ENCODE measurements around the gene ATXN1.
A peak's percentile ranks its signal among the peaks of the same experiment; 100 is the strongest.

The ATXN1 gene

GRCh38 chr6:16519265-16520242 lies 241.7 kb downstream of the ATXN1 start:
- peak in 2 of 3 experiments; percentile 73 to 84 for DNase-seq

GRCh38 chr6:16518265-16518664 lies 243.0 kb downstream of the ATXN1 start:
- DNase-seq, result no peak

- peak in 2 of 3 experiments; percentile 3 to 12 for DNase-seq
Observed at GRCh38 chr6:16514249-16514648, 247.0 kb downstream of the ATXN1 start.

GRCh38 chr6:16512544-16513290 lies 248.5 kb downstream of the ATXN1 start:
- no peak for DNase-seq

GRCh38 chr6:16511723-16512489 lies 249.4 kb downstream of the ATXN1 start:
- peak in 2 of 3 experiments; percentile 68 to 87 for DNase-seq

- DNase-seq, result peak in 2 of 3 experiments; percentile 28 to 46
Observed at GRCh38 chr6:16511040-16511660, 250.1 kb downstream of the ATXN1 start.

GRCh38 chr6:16510245-16510644 lies 251.0 kb downstream of the ATXN1 start:
- peak in 1 of 3 experiments; percentile 15 for DNase-seq

GRCh38 chr6:16508959-16509358 lies 252.3 kb downstream of the ATXN1 start:
- no peak for DNase-seq

- no peak for DNase-seq
Observed at GRCh38 chr6:16505711-16506357, 255.4 kb downstream of the ATXN1 start.

- no peak for DNase-seq
Observed at GRCh38 chr6:16504609-16505008, 256.7 kb downstream of the ATXN1 start.

GRCh38 chr6:16503970-16504415 lies 257.3 kb downstream of the ATXN1 start:
- no peak for DNase-seq

- DNase-seq, result no peak
Observed at GRCh38 chr6:16503241-16503775, 258.0 kb downstream of the ATXN1 start.

- DNase-seq, result no peak
Observed at GRCh38 chr6:16498957-16499356, 262.3 kb downstream of the ATXN1 start.

GRCh38 chr6:16498237-16498636 lies 263.0 kb downstream of the ATXN1 start:
- DNase-seq, result no peak

GRCh38 chr6:16496991-16497801 lies 264.1 kb downstream of the ATXN1 start:
- no peak for DNase-seq

- no peak for DNase-seq
Observed at GRCh38 chr6:16496210-16496609, 265.1 kb downstream of the ATXN1 start.

GRCh38 chr6:16494793-16495192 lies 266.5 kb downstream of the ATXN1 start:
- no peak for DNase-seq

- DNase-seq, result no peak
Observed at GRCh38 chr6:16493802-16494201, 267.5 kb downstream of the ATXN1 start.

GRCh38 chr6:16493112-16493511 lies 268.1 kb downstream of the ATXN1 start:
- DNase-seq, result no peak

- no peak for DNase-seq
Observed at GRCh38 chr6:16491666-16492313, 269.5 kb downstream of the ATXN1 start.
